HUES48 (cell line): ENCODE measurements around the gene FDX1.

Experiments used
- H3K27ac ChIP-seq: one replicate; pipeline ENCODE4 v1.7.0; 2013; ENCODE audit warnings: low read depth, low read length, inconsistent platforms
- H3K27me3 ChIP-seq: 2 replicates; pipeline ENCODE4 v1.6.1; 2013; ENCODE audit warnings: mild to moderate bottlenecking, low read length; ENCODE audit not compliant: control insufficient read depth, insufficient read depth
- H3K36me3 ChIP-seq: 2 replicates; pipeline ENCODE4 v1.6.1; 2013; ENCODE audit warnings: low read length; ENCODE audit not compliant: control insufficient read depth, insufficient read depth
- H3K4me1 ChIP-seq: 2 replicates; pipeline ENCODE4 v1.6.1; 2013; ENCODE audit warnings: mild to moderate bottlenecking, low read length; ENCODE audit not compliant: control insufficient read depth, insufficient read depth
- H3K4me3 ChIP-seq: 2 replicates; pipeline ENCODE4 v1.5.1; 2013; ENCODE audit warnings: mild to moderate bottlenecking, low read depth, low read length
- H3K9ac ChIP-seq: 2 replicates; pipeline ENCODE4 v1.6.1; 2013; ENCODE audit warnings: mild to moderate bottlenecking, low read depth, low read length, moderate library complexity
- H3K9me3 ChIP-seq: 2 replicates; pipeline ENCODE4 v1.6.1; 2013; ENCODE audit warnings: low read length; ENCODE audit not compliant: control insufficient read depth, insufficient read depth

FDX1 gene

DNA sequence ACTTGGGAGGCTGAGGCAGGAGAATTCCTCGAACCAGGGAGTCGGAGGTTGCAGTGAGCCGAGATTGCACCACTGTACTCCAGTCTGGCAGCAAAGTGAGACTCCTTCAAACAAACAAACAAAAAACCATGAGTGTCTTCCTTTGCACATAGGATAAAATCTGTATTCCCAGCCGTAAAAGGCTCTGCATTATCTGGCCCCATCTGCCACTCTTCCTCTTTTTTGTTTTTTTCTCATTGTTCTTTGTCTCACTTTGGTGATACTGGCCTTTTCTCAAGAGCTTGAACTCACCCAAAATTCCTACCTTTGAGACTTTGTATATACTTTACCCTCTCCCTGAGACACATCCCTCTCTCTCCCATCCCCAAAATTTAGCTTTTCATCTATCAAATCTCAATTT lies 17.6 kb downstream of the FDX1 start:
- Histone ChIP-seq H3K27ac (no peak overlapping the region), H3K36me3 (no peaks in the 10 kb centered on the region), H3K9me3 (no peaks in the 10 kb centered on the region), H3K4me3 (no peak overlapping the region), H3K9ac (no peak overlapping the region), H3K4me1 (no peaks in the 10 kb centered on the region), H3K27me3 (no peaks in the 10 kb centered on the region)

DNA sequence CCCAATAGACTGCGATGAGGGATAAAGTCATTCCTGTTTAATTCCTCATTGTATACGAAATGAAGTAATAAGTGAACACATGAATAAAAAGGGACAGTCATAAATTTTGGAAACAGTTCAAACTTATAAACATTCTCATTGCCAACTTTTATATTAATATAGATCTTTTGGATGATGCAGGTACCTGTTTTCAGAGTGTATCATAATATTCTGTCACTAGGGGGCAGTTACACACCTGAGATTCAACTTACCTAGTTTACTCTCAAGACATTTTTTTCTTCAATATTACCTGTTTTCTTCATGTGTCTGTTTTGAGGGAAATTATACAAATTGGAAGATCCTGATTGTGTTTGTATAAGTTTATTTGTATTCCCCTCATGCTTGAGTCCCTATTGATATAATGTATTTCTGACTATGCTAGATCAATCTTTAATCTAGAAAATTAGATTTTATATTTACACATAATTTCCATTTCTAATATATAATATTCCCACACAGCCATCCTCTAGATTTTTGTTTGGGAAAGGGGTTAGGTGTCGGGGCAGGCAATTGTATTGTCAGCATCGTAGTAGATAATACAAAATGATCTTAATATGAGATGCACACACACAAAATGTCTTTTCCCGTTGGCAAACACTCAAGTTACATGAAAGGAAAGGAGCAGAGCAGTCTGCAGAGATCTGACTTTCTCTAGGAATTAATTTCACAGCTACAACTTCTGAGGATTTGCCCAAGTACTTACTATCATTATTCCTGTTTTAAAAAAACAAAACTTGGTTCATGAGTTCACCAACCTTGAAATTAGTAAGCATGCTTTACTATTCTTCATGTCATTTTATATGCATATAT lies 18.4 kb downstream of the FDX1 start:
- no peaks in the 10 kb centered on the region for H3K9me3 ChIP-seq
- H3K27ac ChIP-seq, result no peak overlapping the region
- H3K9ac ChIP-seq, result no peak overlapping the region
- H3K36me3 ChIP-seq, result no peaks in the 10 kb centered on the region
- H3K4me1 ChIP-seq, result no peaks in the 10 kb centered on the region
- no peak overlapping the region for H3K4me3 ChIP-seq
- H3K27me3 ChIP-seq, result no peaks in the 10 kb centered on the region

DNA sequence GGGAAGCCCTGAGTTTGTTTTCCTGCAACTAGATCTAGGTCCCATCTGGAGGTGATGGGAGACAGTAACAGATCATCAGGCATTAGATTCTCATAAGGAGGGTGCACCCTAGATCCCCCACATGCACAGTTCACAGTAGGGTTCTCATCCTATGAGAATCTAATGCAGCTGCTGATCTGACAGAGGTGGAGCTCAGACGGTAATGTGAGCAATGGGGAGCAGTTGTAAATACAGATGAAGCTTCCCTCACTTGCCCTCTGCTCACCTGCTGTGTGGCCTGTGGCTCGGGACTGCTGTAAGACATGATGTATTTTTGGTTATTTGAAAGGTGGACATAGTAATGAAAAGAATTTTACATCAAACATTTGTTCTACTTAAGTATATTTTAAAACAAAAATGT lies 20.5 kb downstream of the FDX1 start:
- no peak overlapping the region for H3K27ac ChIP-seq
- H3K36me3 ChIP-seq, result no peaks in the 10 kb centered on the region
- H3K9ac ChIP-seq, result no peak overlapping the region
- no peaks in the 10 kb centered on the region for H3K27me3 ChIP-seq
- no peaks in the 10 kb centered on the region for H3K4me1 ChIP-seq
- H3K4me3 ChIP-seq, result no peak overlapping the region
- no peaks in the 10 kb centered on the region for H3K9me3 ChIP-seq

GRCh38 chr11:110452720-110453119 lies 23.0 kb downstream of the FDX1 start:
- H3K27me3 ChIP-seq, result no peaks in the 10 kb centered on the region
- no peak overlapping the region for H3K27ac ChIP-seq
- no peak overlapping the region for H3K9ac ChIP-seq
- no peaks in the 10 kb centered on the region for H3K36me3 ChIP-seq
- H3K4me1 ChIP-seq, result no peaks in the 10 kb centered on the region
- H3K4me3 ChIP-seq, result no peak overlapping the region
- H3K9me3 ChIP-seq, result no peaks in the 10 kb centered on the region

DNA sequence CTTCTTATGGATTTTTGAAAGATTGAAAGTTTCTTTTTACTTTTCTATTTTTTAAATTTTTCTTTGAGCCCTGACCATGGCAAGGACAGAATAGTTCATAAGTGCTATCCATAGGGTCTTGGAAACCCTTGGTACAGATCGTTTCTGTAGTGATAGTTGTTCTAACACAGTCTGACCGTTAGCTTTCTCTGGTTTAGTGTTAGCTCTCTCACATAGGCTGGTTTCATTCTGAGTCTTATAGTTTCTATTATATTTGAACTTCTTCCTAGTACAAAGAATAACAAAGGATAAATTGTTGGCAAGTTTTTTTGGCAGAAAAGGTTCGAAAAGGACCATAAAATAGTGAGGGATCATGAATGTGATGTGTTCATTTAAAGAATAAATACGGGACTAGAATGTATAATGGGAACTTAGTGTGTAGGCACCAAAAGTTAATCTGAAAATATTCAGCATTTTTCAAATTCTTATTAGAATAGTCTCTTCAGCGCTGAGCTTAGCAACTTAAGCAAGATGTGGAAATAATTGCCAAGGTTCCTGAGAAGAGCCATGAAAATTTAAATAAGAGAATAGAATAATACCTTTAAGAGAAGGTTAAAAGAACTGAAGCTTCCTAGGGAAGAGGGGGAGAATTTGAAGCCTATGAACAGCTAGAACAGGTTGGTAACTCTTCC lies 24.1 kb downstream of the FDX1 start:
- H3K9ac ChIP-seq, result no peak overlapping the region
- 0 out of 2 replicates have a peak, but pooled peaks cover 2% of the 10 kb centered on the region for H3K36me3 ChIP-seq
- H3K27ac ChIP-seq, result no peak overlapping the region
- no peaks in the 10 kb centered on the region for H3K4me1 ChIP-seq
- no peak overlapping the region for H3K4me3 ChIP-seq
- H3K27me3 ChIP-seq, result no peaks in the 10 kb centered on the region
- no peaks in the 10 kb centered on the region for H3K9me3 ChIP-seq

DNA sequence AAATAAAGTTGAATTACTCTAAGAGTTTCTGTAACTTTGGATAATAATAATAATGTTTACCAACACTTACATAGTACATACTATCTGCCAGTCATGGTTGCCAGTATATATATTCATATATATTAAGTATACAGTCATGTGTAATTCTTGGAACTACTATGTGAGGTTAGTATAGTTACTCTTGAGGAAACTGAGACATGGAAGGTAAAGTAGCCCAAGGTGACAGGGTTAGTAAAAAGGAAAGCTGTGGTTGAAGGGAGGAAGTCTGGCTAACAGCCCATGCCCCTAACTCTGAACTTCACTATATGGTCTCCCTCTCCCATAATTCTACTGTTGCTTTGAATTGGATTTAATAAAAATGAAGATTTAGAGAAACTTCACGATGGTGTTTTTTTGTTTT lies 24.9 kb downstream of the FDX1 start:
- Histone ChIP-seq H3K4me3 (no peak overlapping the region), H3K27me3 (no peaks in the 10 kb centered on the region), H3K27ac (no peak overlapping the region), H3K4me1 (no peaks in the 10 kb centered on the region), H3K9me3 (no peaks in the 10 kb centered on the region), H3K36me3 (0 out of 2 replicates have a peak, but pooled peaks cover 2% of the 10 kb centered on the region), H3K9ac (no peak overlapping the region)

GRCh38 chr11:110455718-110456117 lies 26.0 kb downstream of the FDX1 start:
- Histone ChIP-seq H3K9me3 (no peaks in the 10 kb centered on the region), H3K27ac (no peak overlapping the region), H3K4me3 (no peak overlapping the region), H3K4me1 (no peaks in the 10 kb centered on the region), H3K27me3 (no peaks in the 10 kb centered on the region), H3K9ac (no peak overlapping the region), H3K36me3 (0 out of 2 replicates have a peak, but pooled peaks cover 2% of the 10 kb centered on the region)

- H3K4me1 ChIP-seq, result no peaks in the 10 kb centered on the region
- H3K9me3 ChIP-seq, result no peaks in the 10 kb centered on the region
- H3K9ac ChIP-seq, result no peak overlapping the region
- H3K4me3 ChIP-seq, result no peak overlapping the region
- no peak overlapping the region for H3K27ac ChIP-seq
- no peaks in the 10 kb centered on the region for H3K27me3 ChIP-seq
- no peaks in the 10 kb centered on the region for H3K36me3 ChIP-seq
Observed at GRCh38 chr11:110463153-110463552, 33.4 kb downstream of the FDX1 start.

DNA sequence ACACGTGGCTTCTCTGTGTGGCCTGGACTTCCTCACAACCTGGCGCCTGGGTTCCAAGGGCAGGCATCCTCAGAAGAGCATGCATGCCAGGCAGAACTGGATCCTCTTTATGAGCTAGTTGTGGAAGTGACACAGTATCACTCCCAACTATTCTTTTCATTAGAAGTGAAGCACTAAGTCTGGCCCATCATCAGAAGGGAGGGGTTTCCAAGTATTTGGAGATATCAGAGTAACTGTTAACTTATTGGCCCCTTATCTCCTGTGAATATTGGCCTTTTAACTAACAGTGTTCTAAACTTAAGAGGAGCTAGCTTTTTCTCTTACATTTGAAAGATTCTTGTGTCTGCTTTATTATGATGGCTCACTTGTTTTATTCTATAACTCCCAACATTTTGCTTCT lies 35.5 kb downstream of the FDX1 start:
- H3K9me3 ChIP-seq, result no peaks in the 10 kb centered on the region
- no peaks in the 10 kb centered on the region for H3K36me3 ChIP-seq
- H3K4me3 ChIP-seq, result no peak overlapping the region
- H3K9ac ChIP-seq, result no peak overlapping the region
- H3K27me3 ChIP-seq, result no peaks in the 10 kb centered on the region
- no peak overlapping the region for H3K27ac ChIP-seq
- H3K4me1 ChIP-seq, result no peaks in the 10 kb centered on the region

DNA sequence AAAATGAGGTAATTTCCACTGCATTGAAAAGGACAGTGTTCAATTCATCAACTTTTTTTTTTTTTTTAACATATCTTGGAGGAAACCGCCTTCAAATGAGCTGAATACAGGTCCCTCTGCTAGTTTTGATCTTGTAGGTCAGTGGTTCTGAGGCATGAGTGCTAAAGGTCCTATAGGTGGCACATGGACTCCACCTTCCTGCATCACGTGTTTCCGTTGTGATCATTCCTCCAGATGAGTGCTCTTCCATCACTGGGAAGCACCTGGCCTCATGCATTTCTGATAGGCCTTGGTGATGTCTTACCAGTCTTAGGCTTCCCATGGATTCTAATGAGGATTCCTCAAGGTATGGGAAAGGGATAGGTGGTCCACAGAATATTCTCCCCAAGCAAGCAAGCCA lies 37.8 kb downstream of the FDX1 start:
- Histone ChIP-seq H3K27ac (no peak overlapping the region), H3K9ac (no peak overlapping the region), H3K9me3 (no peaks in the 10 kb centered on the region), H3K27me3 (no peaks in the 10 kb centered on the region), H3K4me3 (no peak overlapping the region), H3K4me1 (no peaks in the 10 kb centered on the region), H3K36me3 (no peaks in the 10 kb centered on the region)

- Histone ChIP-seq H3K36me3 (no peaks in the 10 kb centered on the region), H3K4me3 (no peak overlapping the region), H3K4me1 (no peaks in the 10 kb centered on the region), H3K9ac (no peak overlapping the region), H3K27me3 (no peaks in the 10 kb centered on the region), H3K9me3 (no peaks in the 10 kb centered on the region), H3K27ac (no peak overlapping the region)
Observed at GRCh38 chr11:110468121-110468520, 38.4 kb downstream of the FDX1 start.
